ENCODE results near the gene HOXA11.

HOXA11 gene

GRCh38 chr7:27169658-27170425 is 15.2 kb downstream of the HOXA11 start:
- DNase-seq (ENCODE audit: low read depth in 3 of 3) = no peak

GRCh38 chr7:27168265-27168947 is 16.6 kb downstream of the HOXA11 start:
- DNase-seq (ENCODE audit: low read depth in 3 of 3) = no peak

GRCh38 chr7:27167916-27168264 is 17.1 kb downstream of the HOXA11 start:
- DNase-seq (ENCODE audit: low read depth in 3 of 3) = no peak

- no peak for DNase-seq (ENCODE audit: low read depth in 3 of 3)
Measured at GRCh38 chr7:27166531-27167505, 18.2 kb downstream of the HOXA11 start.

GRCh38 chr7:27165996-27166530 is 19.0 kb downstream of the HOXA11 start:
- no peak for DNase-seq (ENCODE audit: low read depth in 3 of 3)

- DNase-seq (ENCODE audit: low read depth in 3 of 3) = no peak
Measured at GRCh38 chr7:27165089-27165995, 19.7 kb downstream of the HOXA11 start, which contains the start of gene HOXA9. Gene HOXA9 (minus strand): TSS chr7:27165537. CDS start chr7:27165457, 80 bp downstream.

- DNase-seq (ENCODE audit: low read depth in 3 of 3) = no peak
Measured at GRCh38 chr7:27164367-27165088, 20.5 kb downstream of the HOXA11 start.

- no peak for DNase-seq (ENCODE audit: low read depth in 3 of 3)
Measured at GRCh38 chr7:27164045-27164366, 21.0 kb downstream of the HOXA11 start.

- no peak for DNase-seq (ENCODE audit: low read depth in 3 of 3)
Measured at GRCh38 chr7:27163288-27164044, 21.6 kb downstream of the HOXA11 start.

GRCh38 chr7:27162561-27163287 is 22.3 kb downstream of the HOXA11 start:
- no peak for DNase-seq (ENCODE audit: low read depth in 3 of 3)

- no peak for DNase-seq (ENCODE audit: low read depth in 3 of 3)
Measured at GRCh38 chr7:27161721-27162560, 23.1 kb downstream of the HOXA11 start.

- no peak for DNase-seq (ENCODE audit: low read depth in 3 of 3)
Measured at GRCh38 chr7:27161214-27161720, 23.8 kb downstream of the HOXA11 start.

GRCh38 chr7:27160546-27161213 is 24.4 kb downstream of the HOXA11 start:
- DNase-seq (ENCODE audit: low read depth in 3 of 3) = peak; percentile 70 to 79 (median 72)

- DNase-seq (ENCODE audit: low read depth in 3 of 3) = no peak
Measured at GRCh38 chr7:27160145-27160545, 24.9 kb downstream of the HOXA11 start.

GRCh38 chr7:27159266-27160144 is 25.5 kb downstream of the HOXA11 start:
- no peak for DNase-seq (ENCODE audit: low read depth in 3 of 3)

Measured in stimulated activated CD4-positive, alpha-beta T cell treated with anti-CD3 and anti-CD28 coated beads, TNF-alpha, amount 100 ng/mL, for 48 hours (primary cell).